HEK293T (cell line): ENCODE results near the gene PLD5.

Experiments
- CTCF ChIA-PET: fragments of 350-600 bp; formaldehyde crosslinking; extraction: SDS; loops from one replicate; lab custom pipeline; 2021; ENCODE audit warnings: antibody characterized with exemption, inconsistent platforms; lab: Yijun Ruan, JAX
- POLR2A ChIA-PET: fragments of 350-600 bp; formaldehyde crosslinking; extraction: SDS; loops from one replicate; lab custom pipeline; 2020; ENCODE audit warnings: antibody characterized with exemption, inconsistent platforms; lab: Yijun Ruan, JAX
- DNase-seq: peaks from one replicate; pipeline ENCODE4 v3.0.0; 2012; ENCODE audit warnings: mixed read lengths; ENCODE audit errors: extremely low spot score
- ARNT ChIP-seq: fragments of 450-650 bp; IDR thresholded peaks from 2 replicates; pipeline ENCODE4 v1.6.1; 2017; ENCODE audit warnings: mild to moderate bottlenecking
- BHLHE40 ChIP-seq: fragments of 450-650 bp; IDR thresholded peaks from 2 replicates; pipeline ENCODE4 v1.6.1; 2016; ENCODE audit warnings: mild to moderate bottlenecking, moderate library complexity, borderline replicate concordance
- CTBP1 ChIP-seq: fragments of 450-650 bp; IDR thresholded peaks from 2 replicates; pipeline ENCODE4 v1.6.1; 2016; ENCODE audit warnings: borderline replicate concordance
- ELF4 ChIP-seq: fragments of 450-650 bp; IDR thresholded peaks from 2 replicates; pipeline ENCODE4 v1.6.1; 2017; ENCODE audit warnings: antibody characterized with exemption
- FOXA1 ChIP-seq: fragments of 450-650 bp; IDR thresholded peaks from 2 replicates; pipeline ENCODE4 v1.6.1; 2016; ENCODE audit warnings: mild to moderate bottlenecking
- FOXK2 ChIP-seq: fragments of 450-650 bp; IDR thresholded peaks from 2 replicates; pipeline ENCODE4 v1.6.1; 2016; ENCODE audit warnings: mild to moderate bottlenecking
- FOXM1 ChIP-seq: fragments of 450-650 bp; IDR thresholded peaks from 2 replicates; pipeline ENCODE4 v1.6.1; 2017; ENCODE audit warnings: mild to moderate bottlenecking, borderline replicate concordance
- HDGF ChIP-seq: fragments of 450-650 bp; IDR thresholded peaks from 2 replicates; pipeline ENCODE4 v1.6.1; 2017; ENCODE audit warnings: antibody characterized with exemption, borderline replicate concordance
- L3MBTL2 ChIP-seq: fragments of 450-650 bp; conservative IDR thresholded peaks from 2 replicates; pipeline ENCODE4 v1.6.1; 2016; ENCODE audit warnings: mild to moderate bottlenecking
- LEF1 ChIP-seq: fragments of 450-650 bp; IDR thresholded peaks from 2 replicates; pipeline ENCODE4 v1.6.1; 2017; ENCODE audit warnings: mild to moderate bottlenecking, borderline replicate concordance
- NFRKB ChIP-seq: fragments of 450-650 bp; IDR thresholded peaks from 2 replicates; pipeline ENCODE4 v1.6.1; 2016; ENCODE audit warnings: mild to moderate bottlenecking, moderate library complexity
- PKNOX1 ChIP-seq: fragments of 450-650 bp; IDR thresholded peaks from 2 replicates; pipeline ENCODE4 v1.6.1; 2016
- SP1 ChIP-seq: fragments of 450-650 bp; IDR thresholded peaks from 2 replicates; pipeline ENCODE4 v1.6.1; 2017
- SUZ12 ChIP-seq: fragments of 450-650 bp; IDR thresholded peaks from 2 replicates; pipeline ENCODE4 v1.6.1; 2016; ENCODE audit warnings: mild to moderate bottlenecking
- TARDBP ChIP-seq: fragments of 450-650 bp; IDR thresholded peaks from 2 replicates; pipeline ENCODE4 v1.6.1; 2016
- ZNF384 ChIP-seq: fragments of 450-650 bp; IDR thresholded peaks from 2 replicates; pipeline ENCODE4 v1.6.1; 2016

The PLD5 gene

GRCh38 chr1:242056988-242057744 lies 467.3 kb downstream of the PLD5 start:
- TF ChIP-seq L3MBTL2 (no peak), ZNF384 (no peak), HDGF (no peak), FOXA1 (no peak), ARNT (no peak), PKNOX1 (no peak), ELF4 (no peak)
- DNase-seq = no peak
- ChIA-PET POLR2A (no interaction called here), CTCF (interaction anchor here (1.4 kb wide), 1 partner anchor 71 kb away, joined by 4 read pairs; no protein-coding TSS in a partner anchor)

GRCh38 chr1:242055749-242056320 lies 468.7 kb downstream of the PLD5 start:
- TF ChIP-seq ELF4 (no peak), CTBP1 (no peak), SP1 (no peak), NFRKB (no peak), ARNT (no peak), HDGF (no peak), FOXK2 (no peak), TARDBP (no peak)
- ChIA-PET CTCF (interaction anchor here (1.4 to 1.6 kb wide), 2 partner anchors 10 to 70 kb away, joined by 3 to 4 read pairs; no protein-coding TSS in a partner anchor), POLR2A (no interaction called here)
- DNase-seq = no peak

- POLR2A ChIA-PET = no interaction called here
- TF ChIP-seq BHLHE40 = no peak
- no peak for TF ChIP-seq SUZ12
- TF ChIP-seq NFRKB = no peak
- TF ChIP-seq SP1 = no peak
- TF ChIP-seq TARDBP = no peak
- TF ChIP-seq HDGF = no peak
- CTCF ChIA-PET = no interaction called here
- DNase-seq = no peak
Observed at GRCh38 chr1:242043165-242043564, 481.3 kb downstream of the PLD5 start.

GRCh38 chr1:242034392-242034791 lies 490.1 kb downstream of the PLD5 start:
- CTCF ChIA-PET = no interaction called here
- TF ChIP-seq FOXK2 (no peak), SUZ12 (no peak), PKNOX1 (no peak), SP1 (no peak), CTBP1 (no peak), FOXM1 (no peak), NFRKB (no peak), HDGF (no peak), TARDBP (no peak), ARNT (no peak), L3MBTL2 (no peak), ELF4 (no peak), LEF1 (no peak), FOXA1 (no peak), BHLHE40 (no peak)

GRCh38 chr1:242033447-242033846 lies 491.1 kb downstream of the PLD5 start:
- CTCF ChIA-PET = no interaction called here
- POLR2A ChIA-PET = no interaction called here
- TF ChIP-seq ZNF384 (no peak), PKNOX1 (no peak), ARNT (no peak), SUZ12 (no peak)
- no peak for DNase-seq

More at GRCh38 chr1:242034392-242034791, 490.1 kb downstream of the PLD5 start:
- no peak for DNase-seq
- POLR2A ChIA-PET = no interaction called here
